LNCAP (cell line): Measurements from ENCODE around the gene C2orf81.

Source experiments
- CTCF ChIP-seq: fragments of 450-650 bp; IDR thresholded peaks from 2 replicates; pipeline ENCODE4 v1.5.1; 2017; ENCODE audit warnings: mild to moderate bottlenecking

C2orf81 gene

GRCh38 chr2:74407682-74408081 lies 13.7 kb downstream of the C2orf81 start:
- TF ChIP-seq CTCF, result no peak

GRCh38 chr2:74406035-74406434 lies 15.4 kb downstream of the C2orf81 start:
- no peak for TF ChIP-seq CTCF

GRCh38 chr2:74401891-74402290 lies 19.5 kb downstream of the C2orf81 start:
- no peak for TF ChIP-seq CTCF

DNA sequence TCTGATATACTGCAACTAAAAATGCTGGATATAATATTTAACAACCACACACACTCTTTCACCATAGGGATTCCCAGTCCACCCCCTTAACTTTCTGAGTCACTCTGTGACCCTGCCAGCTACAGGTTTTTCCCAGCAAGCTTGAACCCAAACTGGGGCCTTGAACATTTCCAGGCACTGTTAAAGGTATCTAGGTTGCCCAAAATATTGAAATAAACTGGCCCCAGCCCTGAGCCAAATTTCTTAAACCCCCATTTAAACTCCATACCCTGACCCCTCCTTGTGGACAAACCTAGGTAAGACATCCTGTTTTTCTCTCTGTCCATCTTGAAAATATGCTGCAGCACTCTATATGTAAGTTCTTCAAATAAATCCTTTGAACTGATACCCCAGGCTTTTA lies 21.6 kb downstream of the C2orf81 start:
- peak; percentile 40; the same call in 1 of the 2 replicates for TF ChIP-seq CTCF

DNA sequence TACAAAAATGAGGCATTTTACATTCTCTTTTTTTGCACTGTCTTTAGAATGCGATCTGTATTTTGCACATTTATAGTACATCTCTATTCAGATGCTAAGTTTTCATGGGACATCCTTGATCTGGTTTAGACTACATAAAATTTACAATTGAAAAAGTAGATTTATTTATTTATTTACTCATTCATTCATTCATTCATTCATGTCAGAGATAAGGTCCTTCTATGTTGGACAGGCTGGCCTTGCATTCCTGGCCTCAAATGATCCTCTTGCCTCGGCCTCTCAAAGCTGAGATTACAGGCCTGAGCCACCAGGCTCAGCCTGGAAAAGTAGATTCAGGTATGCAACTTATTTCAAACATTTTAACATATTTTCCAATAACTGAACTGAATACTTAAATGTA lies 25.3 kb downstream of the C2orf81 start:
- TF ChIP-seq CTCF, result no peak

DNA sequence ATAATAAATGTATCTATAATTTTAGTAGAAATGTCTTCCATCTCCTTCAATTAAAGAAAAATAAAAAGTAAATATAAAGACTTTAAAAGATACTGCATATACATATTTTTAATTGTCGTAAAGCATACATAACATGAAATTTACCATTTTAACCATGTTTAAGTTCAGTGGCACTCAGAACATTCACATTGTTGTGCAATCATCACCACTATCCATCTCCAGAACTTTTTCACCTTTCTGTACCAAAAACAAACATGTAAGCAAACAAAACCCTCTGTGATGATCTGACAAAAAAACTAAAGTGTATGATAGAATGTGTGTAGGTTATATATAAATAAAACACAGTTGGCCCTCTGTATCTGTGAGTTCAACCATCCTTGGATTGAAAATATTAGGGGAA lies 27.9 kb downstream of the C2orf81 start:
- no peak for TF ChIP-seq CTCF

GRCh38 chr2:74392449-74392743 lies 29.0 kb downstream of the C2orf81 start:
- TF ChIP-seq CTCF, result no peak

DNA sequence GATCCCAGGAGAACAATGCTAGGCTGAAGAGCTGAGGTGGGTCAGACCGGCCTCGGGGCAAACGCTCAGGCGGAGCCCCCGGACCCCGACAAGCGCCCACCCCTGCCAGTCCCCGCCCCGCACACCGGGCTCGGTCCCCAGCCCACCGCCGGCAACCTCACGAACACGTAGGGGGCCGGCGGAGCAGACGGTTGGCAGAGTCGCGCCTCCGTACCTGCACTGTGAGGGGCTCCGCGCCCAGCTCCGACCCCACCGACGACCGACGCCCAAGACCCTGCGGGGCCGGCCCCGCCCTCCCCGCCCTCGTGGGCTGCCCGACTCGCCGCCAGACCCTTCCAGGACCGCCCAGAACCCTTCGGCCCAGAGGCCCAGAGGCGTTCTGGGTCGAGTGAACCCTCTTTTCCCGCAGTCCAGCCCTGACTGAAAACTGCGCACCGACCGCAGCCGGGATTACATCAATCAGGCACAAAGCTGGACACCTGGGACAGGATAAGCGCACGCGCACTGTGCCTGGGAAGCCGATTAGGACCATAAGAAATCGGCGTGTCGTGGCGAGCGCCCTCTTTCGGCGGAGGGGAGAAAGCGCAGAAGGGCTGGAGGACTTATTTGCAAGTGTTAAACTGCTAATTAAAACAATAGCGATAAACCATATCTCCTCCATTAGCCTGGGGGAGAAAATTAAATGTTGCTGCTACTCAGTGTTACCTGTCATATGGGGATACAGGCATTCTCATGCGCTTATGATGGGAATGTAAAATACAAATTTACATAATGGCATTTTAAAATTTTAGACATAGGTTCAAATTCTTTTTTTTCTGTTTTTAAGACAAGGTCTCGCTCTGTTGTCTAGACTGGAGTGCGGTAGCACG lies 29.6 kb downstream of the C2orf81 start:
- TF ChIP-seq CTCF, result peak; percentile 80
